Left ventricle myocardium superior (tissue), 1 donor: ENCODE measurements around the gene KRTAP10-10. TPM values are rescaled to one million over a fixed set of nuclear protein-coding genes. Genes with fewer than 3 reads are reported as not detected.
"Not testable (repeated sequence)": the region's sequence is repeated elsewhere in the genome, so short reads cannot be mapped to it uniquely, and the experiment has no call there.

ENCODE experiments used
- ATAC-seq: fragments of 200-7000 bp; cut with Tn5 transposase; one replicate; pipeline ENCODE4 v1.9.1; 2020; ENCODE audit warnings: mild to moderate bottlenecking, moderate library complexity
- DNase-seq: peaks from one replicate; pipeline ENCODE4 v3.0.0-alpha.2; 2020
- intact Hi-C: fragments of 100-400 bp; cut with micrococcal nuclease; formaldehyde crosslinking; loops from one replicate; pipeline ENCODE4 v1.11.0; 2022
- total RNA-seq: library from RNA; stranded (reverse); fragmentation: NEBNext Ultra II Directional; extraction: Animal tissue kit (Norgen Biotek cat#: 25700); gene quantifications from one replicate; pipeline ENCODE4 v1.2.1, GENCODE V29; 2021
- donor health status: DM: no; HTN: yes; CAD: no; lungs with severe emphysema.

Gene KRTAP10-10
- total RNA-seq, 1 donor from 2014 or later, result not detected

GRCh38 chr21:44646366-44647221 lies 9.4 kb downstream of the KRTAP10-10 start, which contains the start of gene KRTAP10-11:
Gene KRTAP10-11, plus strand, starts transcription at chr21:44646414. Its CDS starts 45 bp downstream, at chr21:44646459.
- ATAC-seq, intact Hi-C loops, DNase-seq: not testable (repeated sequence)

DNA sequence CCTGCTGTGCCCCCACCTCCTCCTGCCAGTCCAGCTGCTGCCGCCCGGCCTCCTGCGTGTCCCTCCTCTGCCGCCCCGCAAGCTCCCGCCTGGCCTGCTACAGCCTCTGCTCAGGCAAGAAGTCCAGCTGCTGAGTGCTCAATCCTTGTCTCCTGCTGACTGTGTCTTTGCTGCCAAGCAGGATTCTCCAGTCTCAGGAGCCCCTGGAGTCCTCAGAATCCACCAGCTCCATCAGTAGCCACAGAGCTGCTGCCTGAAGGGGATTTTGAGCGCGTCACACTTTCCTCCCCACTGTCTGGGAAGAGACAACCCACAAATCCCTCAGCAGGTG lies 10.0 kb downstream of the KRTAP10-10 start:
- no peak for DNase-seq
- ATAC-seq, result no peak
- intact Hi-C loops, result no loop called here

DNA sequence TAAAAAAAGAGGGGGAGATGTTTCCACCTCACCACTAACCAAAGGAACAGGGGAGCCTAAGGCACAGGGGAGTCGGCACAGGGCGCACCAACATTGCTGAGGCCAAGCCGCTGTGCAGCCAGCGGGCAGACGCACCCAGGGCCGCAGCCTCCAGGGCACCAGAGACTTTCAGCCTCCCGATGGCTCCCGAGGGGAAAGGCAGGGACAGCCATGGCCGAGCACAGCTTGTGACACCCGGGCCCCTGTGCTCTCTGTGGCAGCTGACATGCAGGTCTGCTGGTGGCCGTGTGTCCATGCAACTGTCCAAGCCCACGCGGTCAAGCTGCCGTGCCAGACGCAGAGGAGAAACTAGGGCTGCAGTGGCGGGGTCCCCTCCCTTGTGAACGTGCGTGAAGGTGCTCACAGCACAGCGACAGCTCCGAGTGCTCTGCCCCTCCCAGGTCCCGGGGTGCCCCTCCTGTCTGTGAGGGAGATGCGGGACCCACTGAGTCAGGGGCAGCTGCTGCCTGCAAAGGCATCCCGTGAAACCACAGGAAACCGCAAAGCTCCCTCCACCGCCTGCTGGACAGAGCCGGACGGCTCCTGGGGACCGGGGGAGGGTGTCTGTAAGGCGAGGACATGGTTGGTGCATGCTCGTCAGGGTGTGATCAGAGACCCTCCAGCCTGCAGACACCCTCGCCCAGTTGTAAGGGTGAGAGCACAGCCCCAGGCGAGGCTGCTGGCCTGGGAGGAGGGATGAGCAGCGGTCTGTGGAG lies 11.6 kb downstream of the KRTAP10-10 start:
- no peak for DNase-seq
- ATAC-seq, result no peak
- intact Hi-C loops, result no loop called here

- intact Hi-C loops, result no loop called here
- DNase-seq (no peak), ATAC-seq (no peak)
These were observed 12.5 kb downstream of the KRTAP10-10 start for GRCh38 chr21:44649521-44650100.

- intact Hi-C loops, result no loop called here
- ATAC-seq (no peak), DNase-seq (no peak)
These were observed 13.3 kb downstream of the KRTAP10-10 start for GRCh38 chr21:44650265-44650972.

DNA sequence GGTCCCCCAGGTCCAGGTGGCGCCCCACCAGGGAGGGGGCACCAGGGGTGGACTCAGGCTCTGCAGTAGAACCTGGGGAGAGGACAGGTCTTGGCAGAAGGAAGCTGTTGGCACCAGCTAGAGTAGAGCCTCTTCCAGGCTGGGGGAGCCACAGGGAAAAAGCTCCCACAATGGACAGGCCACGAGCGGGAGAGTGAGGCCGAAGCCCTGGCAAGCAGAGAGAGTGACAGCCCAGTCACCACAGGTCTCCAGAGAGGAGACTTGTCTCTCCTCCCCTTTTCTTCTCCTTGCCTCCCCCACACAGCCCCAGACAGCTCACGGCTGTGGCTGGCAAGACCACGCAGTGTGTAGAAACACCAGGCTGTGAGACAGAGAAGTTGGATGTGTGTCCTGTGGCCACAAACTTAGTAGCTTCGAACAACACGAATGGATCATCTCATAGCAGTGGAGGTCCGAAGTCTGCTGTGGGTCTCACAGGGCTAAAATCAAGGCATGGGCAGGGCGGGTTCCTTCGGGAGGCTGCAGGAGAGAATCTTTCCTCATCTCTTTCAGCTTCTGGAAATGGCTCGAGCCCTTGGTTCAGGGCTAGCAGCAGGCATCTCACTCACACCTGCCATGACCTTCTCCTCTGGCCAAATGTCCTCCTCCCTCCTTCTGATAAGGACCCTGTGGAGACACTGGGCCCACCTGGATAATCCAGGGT lies 14.0 kb downstream of the KRTAP10-10 start:
- no peak for ATAC-seq
- no peak for DNase-seq
- intact Hi-C loops, result no loop called here

- ATAC-seq, result no peak
- intact Hi-C loops, result no loop called here
- no peak for DNase-seq
These were observed 16.0 kb downstream of the KRTAP10-10 start for GRCh38 chr21:44653123-44653522.

GRCh38 chr21:44653656-44654575 lies 16.8 kb downstream of the KRTAP10-10 start:
- DNase-seq (no peak), ATAC-seq (no peak)

GRCh38 chr21:44654576-44655175 lies 17.5 kb downstream of the KRTAP10-10 start, which contains the start of gene KRTAP12-4:
Gene KRTAP12-4, minus strand, starts transcription at chr21:44654659. Its CDS starts 45 bp downstream, at chr21:44654614.
- intact Hi-C loops, result no loop called here
- DNase-seq (no peak), ATAC-seq (no peak)

More at GRCh38 chr21:44653656-44654575, 16.8 kb downstream of the KRTAP10-10 start:
- intact Hi-C loops, result no loop called here

- DNase-seq, result no peak
- ATAC-seq, result no peak
- intact Hi-C loops, result no loop called here
These were observed 19.7 kb downstream of the KRTAP10-10 start for GRCh38 chr21:44656868-44657267.

DNA sequence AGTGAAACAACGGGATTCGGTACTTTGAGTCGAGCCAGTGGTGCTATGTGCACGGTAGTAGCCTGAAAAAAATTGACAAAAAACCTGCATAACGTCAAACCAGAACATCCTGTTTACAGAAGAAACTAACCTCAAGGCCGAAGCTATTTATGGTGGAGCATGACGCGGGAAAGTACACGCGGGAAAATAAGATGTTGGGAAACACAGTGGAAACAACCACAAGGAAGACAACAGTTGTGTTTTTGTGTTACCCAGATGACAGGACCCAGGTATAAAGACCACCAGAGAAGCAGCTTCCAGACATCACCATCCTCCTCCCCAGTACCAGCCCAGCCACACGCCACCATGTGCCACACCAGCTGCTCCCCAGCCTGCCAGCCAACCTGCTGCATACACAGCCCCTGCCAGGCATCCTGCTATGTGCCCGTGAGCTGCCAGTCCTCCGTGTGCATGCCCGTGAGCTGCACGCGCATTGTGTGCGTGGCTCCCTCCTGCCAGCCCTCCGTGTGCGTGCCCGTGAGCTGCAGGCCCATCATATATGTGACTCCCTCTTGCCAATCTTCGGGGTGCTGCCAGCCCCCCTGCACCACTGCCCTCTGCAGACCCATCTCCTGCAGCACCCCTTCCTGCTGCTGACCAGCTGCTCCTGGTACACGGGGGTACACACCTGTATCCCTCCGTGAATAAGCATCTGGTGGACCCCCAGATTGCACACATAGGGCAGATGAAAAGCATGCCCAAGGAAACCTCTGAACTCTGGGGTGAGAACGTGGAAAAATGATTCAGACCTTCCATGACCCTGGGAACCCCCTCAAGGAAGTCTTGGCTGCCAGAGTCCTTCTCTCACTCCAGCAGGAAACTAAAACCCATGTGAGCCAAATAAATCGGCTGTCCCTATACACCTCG lies 20.7 kb downstream of the KRTAP10-10 start, which contains the start of gene KRTAP12-3:
KRTAP12-3 (plus strand) TSS at position 298 of the 906 bp plus-strand sequence; CDS start at position 346, 48 bp downstream.
- intact Hi-C loops, result no loop called here
- ATAC-seq (no peak), DNase-seq (no peak)

GRCh38 chr21:44658541-44658910 lies 21.4 kb downstream of the KRTAP10-10 start:
- ATAC-seq, result no peak
- intact Hi-C loops, result no loop called here
- no peak for DNase-seq

DNA sequence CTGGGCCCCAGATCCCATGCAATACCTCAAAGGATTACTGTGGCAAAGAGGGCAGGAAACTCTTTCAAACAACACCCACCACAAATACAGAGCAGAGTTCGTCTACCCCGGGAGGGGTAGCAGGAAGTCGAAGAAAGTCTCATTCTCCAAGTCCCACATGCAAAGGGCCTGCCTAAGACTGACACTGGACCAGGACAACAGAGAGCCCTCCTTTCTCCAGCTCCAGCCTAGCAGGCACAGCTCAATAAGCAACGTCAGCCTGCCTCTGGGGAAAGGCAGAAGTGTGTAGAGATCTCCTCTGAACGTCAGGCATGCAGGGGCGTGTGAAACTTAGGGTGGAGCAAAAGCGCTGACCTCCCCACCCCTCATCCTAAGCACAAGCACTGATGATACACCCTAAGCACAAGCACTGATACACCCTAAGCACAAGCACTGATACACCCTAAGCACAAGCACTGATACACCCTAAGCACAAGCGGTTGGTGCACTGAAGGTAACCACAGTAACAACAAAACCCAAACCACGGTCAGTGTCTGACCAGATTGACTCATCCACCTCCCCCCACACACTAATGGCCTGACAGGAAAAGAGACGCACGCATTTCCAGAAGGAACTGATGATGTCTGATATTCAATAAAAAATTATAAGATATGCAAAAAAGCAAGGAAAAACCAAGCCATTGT lies 21.9 kb downstream of the KRTAP10-10 start:
- DNase-seq (no peak), ATAC-seq (no peak)
- intact Hi-C loops, result no loop called here

GRCh38 chr21:44661567-44661966 lies 24.4 kb downstream of the KRTAP10-10 start:
- DNase-seq, ATAC-seq, intact Hi-C loops: not testable (repeated sequence)

DNA sequence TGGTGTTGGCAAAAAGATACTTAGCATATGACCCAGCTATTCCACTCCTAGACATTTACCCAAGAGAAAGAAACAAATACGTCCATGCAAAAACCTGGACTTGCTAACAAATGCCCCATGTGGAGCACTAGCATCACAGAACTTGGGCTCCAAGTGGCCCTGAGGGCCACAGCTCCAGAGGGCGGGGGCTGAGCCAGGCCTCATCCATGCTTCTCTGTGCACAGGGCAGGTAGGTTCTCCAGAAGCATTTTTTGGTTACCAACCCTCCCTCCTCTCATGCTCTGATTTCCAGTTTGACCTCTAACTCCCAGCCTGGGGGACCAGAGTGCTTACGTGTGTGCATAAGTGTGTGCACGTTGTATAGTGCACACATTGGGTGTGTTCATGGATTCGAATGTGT lies 27.5 kb downstream of the KRTAP10-10 start:
- DNase-seq (no peak), ATAC-seq (no peak)
- intact Hi-C loops, result no loop called here
